ENCODE data around the gene NLRC5.

GRCh38 chr16:57123974-57124674 lies 134.8 kb downstream of the NLRC5 start:
- no peak for TF ChIP-seq POLR2A (IDR thresholded peaks at IDR 0.05)
- no peak for TF ChIP-seq CTCF (IDR thresholded peaks at IDR 0.05)
- no peak for TF ChIP-seq EP300 (IDR thresholded peaks at IDR 0.05)

Measured in tibial nerve (tissue), 4 donors.